Umbilical cord (tissue), 2 donors: ENCODE results near the gene DAPK2. TPM values are rescaled to one million over a fixed set of nuclear protein-coding genes. Genes with fewer than 3 reads are reported as not detected.
"Not testable (repeated sequence)": the region's sequence is repeated elsewhere in the genome, so short reads cannot be mapped to it uniquely, and the experiment has no call there.

Experiments used
- DNase-seq: peaks from one replicate; pipeline ENCODE4 v3.0.0-alpha.2; 2015; ENCODE audit warnings: low spot score
- total RNA-seq: library from RNA; depleted of rRNA; stranded (reverse); fragments of >200 nt; gene quantifications from one replicate; pipeline ENCODE4 v1.2.3, GENCODE V29; 2014; ENCODE audit warnings: low replicate concordance; ENCODE audit not compliant: insufficient read depth

Gene DAPK2
- total RNA-seq, 1 donor from 2014 or later, result 2.2 TPM

- no peak for DNase-seq
These were observed 12.0 kb upstream of the DAPK2 start for GRCh38 chr15:64058279-64058678.

GRCh38 chr15:64053674-64054073, 7.4 kb upstream of the DAPK2 start:
- not testable (repeated sequence) for DNase-seq

DNA sequence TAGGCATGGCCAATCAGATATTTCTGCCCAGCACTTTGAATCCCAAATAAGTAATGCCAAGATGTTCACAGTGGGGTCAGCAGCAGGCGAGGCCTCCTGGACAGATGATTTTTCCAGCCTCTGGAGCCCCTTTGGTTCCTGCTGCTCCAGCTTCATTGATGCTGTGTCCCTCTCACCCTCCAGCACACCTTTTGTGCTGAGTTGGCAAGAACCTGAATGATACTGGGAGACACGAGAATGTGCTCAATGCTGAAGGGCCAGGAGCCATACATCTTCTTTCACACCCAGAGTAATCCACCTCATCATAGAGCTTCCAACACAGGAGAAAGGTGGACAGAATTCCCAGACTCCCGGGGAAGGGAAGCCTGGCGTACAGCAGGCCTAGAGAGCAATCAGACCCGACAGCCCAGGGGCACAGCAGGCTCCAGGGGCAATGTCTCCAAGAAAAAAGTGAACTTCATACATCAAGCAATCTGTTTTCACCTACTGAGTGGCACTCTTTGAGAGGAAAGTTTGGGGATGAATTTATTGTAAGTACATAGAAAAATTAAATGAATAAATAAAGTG, 6.7 kb upstream of the DAPK2 start:
- no peak for DNase-seq

GRCh38 chr15:64051407-64052259, 5.3 kb upstream of the DAPK2 start:
- no peak for DNase-seq

- no peak for DNase-seq
These were observed 4.8 kb upstream of the DAPK2 start for GRCh38 chr15:64051093-64051402.

DNA sequence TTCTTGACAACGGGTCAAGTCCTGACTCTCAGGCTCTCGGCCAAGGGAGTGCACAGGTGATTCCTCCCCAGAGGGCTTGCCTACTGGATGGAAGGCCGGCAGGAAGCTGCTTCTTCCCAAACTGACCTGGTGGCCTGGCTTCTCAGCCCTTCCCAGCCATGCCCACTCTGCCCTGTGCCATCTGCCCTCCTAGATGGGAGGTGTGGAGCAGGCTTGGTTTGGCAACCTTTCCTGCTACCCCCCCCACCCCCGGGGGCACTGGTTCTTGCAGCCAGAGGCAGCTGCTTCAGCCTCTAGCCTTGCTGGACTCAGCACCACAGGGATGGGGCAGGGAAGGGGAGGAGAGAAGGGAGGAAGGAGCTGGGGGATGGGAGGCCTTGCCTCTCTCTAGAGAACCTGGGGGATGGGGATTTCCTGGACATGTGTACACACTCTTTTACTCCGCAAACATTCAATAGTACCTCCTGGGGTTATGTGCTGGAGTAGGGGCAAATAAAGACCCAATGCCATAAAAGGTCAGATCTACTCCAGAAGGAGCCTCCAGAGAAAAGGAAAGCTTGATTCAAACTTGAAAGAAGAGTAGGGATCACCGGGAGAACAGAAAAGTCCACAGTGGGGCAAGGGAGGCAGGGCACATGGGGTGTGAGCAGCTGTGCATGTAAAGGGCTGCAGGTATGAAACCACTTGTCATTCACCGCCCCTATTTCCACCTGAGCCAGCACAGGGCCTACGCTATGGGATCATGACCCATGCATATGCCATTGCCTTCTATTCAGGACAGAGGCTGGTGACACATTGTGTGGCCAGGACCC, 4.2 kb upstream of the DAPK2 start:
- no peak for DNase-seq

DNA sequence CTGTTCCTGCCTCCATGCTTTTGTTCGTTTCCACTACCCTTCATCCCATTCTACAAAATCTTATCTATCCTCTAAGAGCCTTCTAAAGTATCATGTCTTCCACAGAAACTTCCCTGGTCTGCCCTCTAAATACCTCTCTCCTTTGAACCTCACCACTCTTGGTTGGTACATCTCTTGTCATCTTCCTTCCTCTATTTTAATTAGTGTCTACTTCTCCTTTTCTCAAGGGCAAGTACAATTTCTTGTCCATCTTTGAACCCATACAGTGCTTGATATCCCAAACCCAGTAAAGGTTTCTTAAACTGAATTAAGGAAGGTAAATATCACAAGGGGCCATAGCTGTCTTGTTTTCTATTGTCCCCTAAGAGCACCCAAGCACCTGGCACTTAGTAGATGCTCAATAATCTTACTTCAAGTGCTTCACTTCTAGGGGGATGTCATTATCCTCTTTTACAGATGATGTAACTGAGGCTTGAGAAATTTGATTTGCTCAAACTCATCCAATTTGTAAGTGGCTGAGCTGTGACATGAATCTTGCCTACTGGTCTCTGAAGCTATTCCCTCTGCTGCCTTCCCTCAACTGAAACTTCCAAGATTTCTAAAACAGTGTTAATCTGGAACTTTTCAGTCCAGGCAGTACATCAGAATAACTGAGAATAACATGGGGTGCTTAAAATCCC, 2.6 kb upstream of the DAPK2 start:
- no peak for DNase-seq

- no peak for DNase-seq
These were observed 388 bp downstream of the DAPK2 start for GRCh38 chr15:64045774-64046420.

- DNase-seq, result no peak
These were observed 1.2 kb downstream of the DAPK2 start for GRCh38 chr15:64045101-64045435.

DNA sequence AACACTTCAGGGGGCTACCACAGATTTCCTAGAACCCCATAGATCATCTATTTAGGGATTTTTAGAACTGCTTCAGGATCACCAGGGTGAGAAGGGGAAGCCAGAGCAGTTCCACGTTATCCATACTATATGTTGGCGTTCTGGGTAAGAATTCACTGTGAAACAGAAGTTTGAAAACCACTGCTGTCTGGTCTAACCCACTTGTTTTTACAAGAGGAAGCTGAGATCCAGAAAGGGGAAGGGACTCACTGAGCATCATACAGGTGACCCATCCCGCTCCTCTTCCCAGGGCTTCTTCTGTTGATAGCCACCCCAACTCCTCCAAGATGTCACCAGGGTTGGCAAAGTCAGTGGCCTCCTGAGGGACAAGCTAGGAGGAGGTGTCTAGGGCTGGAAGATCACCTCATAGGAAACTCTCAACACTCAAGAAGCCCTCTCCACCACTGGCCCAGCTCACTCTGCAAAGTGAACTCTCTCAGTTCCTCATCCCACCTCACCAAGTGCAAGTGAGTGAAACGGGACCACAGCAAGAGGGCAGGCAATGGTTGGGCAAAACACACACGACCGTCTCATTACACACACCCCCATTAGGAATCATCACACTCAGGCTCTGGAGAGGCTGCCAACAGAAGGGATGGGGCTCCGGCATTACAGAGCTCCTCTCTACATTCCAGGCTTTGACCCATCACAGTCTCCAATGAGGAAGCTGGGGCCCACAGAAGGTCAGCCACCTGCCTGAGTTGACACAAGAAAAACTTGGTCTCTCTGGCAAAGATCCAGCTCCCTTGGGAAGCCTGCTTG, 1.8 kb downstream of the DAPK2 start:
- no peak for DNase-seq

GRCh38 chr15:64038878-64039610, 7.2 kb downstream of the DAPK2 start:
- DNase-seq, result no peak

DNA sequence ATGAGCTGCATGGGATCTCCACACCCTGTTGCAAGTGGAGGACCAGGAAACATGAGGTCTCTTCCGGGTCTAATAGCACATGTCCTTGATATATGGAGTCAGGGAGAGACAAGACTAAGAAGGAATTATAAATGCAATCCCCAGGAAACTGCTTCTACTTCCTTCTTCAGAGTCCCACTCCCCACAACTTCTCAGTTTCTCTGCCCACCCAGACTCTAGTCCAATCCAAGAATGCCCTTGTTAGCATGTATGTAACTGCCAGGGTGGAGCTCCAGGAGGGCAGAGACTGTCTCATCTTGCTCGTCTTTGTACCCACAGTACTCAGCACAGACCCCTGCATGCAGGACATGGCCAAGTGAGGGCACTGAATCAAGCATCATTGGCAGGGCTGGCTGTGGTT, 8.3 kb downstream of the DAPK2 start:
- DNase-seq, result no peak

GRCh38 chr15:64037116-64037515, 9.2 kb downstream of the DAPK2 start:
- DNase-seq, result no peak

GRCh38 chr15:64035525-64035924, 10.8 kb downstream of the DAPK2 start:
- no peak for DNase-seq

DNA sequence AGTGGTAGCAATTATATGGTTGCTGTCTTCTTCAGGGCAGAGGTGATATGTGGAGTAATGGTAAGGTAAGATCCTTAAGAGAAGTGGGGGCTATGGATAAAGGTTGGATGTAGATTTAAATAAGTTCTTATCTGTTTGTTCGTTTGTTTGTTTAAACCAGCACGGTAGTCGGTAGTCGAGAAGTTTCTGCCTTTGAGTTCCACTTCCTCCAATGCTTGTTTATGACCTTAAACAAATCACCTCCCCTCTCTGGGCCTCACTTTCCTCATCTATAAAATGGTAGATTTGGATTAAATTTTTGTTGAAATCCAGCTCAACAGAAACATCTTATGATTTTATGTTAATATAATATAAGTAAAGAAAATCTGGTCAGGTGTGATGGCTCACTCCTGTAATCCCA, 11.8 kb downstream of the DAPK2 start:
- DNase-seq, result no peak

GRCh38 chr15:64032329-64032728, 14.0 kb downstream of the DAPK2 start:
- no peak for DNase-seq

DNA sequence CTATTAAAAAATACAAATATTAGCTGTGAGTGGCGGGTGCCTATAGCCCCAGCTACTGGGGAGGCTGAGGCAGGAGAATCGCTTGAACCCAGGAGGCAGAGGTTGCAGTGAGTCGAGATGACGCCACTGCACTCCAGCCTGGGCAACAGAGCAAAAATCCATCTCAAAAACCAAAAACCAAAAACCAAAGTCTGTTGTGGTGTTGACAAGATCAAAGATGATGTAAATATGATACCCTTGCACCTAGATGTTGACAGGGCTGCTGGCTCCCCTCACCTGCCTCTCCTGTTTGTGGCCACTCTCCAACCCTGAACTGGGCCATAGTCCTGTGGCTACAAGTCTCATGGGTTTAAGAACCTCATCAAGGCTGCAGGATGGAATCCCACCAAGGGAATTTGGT, 16.2 kb downstream of the DAPK2 start:
- DNase-seq, result no peak

GRCh38 chr15:64029633-64030032, 16.7 kb downstream of the DAPK2 start:
- DNase-seq, result no peak

DNA sequence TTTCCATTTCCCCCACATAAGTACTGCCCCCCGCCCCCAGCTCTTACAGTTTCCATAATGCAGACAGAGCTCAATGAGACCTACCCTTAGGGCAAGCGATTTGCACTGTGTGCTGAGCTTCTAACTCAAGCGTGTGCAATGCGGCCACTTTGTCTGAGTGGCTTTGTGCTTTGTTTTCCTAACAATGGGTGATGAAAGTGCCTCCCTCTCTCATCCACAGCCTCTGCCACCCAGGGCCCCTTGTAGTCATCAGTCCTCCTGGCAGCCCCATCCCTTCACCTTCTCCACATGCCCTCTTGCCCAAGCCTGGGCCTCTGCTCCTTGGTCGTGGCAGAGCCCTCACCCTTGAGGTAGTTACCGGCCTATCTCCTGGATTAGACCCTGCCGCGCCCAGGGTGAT, 17.2 kb downstream of the DAPK2 start:
- DNase-seq, result no peak

DNA sequence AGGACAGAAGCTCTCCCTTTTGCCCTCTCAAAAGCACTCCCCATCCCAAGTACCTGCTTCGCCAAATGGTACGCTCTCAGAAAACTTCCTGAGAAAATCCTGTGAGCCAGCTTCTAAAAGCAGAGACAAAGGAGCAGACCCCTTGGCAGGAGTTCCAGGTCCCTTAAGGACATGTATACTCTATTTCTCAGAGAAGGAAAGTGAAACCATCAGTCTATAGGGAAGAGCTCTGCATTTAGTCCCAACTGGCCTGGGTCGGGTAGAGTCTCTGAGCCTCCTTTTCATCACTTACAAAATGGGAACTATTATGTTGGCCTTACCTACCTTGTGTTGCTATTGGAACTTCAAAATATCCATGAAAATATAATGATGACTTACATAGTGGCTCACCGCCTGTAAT, 19.7 kb downstream of the DAPK2 start:
- no peak for DNase-seq
